Stimulated activated memory B cell treated with anti-CD40 and anti-IgM and Interleukin-4, amounts not matched to agents 10 μg/mL and 1 μg/mL and 100 μg/mL, for 72 hours (primary cell): ENCODE results near the gene PCBP3.
"Not testable (repeated sequence)": the region's sequence is repeated elsewhere in the genome, so short reads cannot be mapped to it uniquely, and the experiment has no call there.

Source experiments
- ATAC-seq: fragments of 150-1000 bp; cut with Tn5 transposase; 2 replicates; pipeline ENCODE4 v1.10.0; 2021
- H3K27ac Mint-ChIP-seq: one replicate; pipeline ENCODE4 v1.8.0; 2022; ENCODE audit warnings: mild to moderate bottlenecking, mixed read lengths
- H3K27me3 Mint-ChIP-seq: one replicate; pipeline ENCODE4 v1.8.0; 2022; ENCODE audit warnings: mixed read lengths
- H3K36me3 Mint-ChIP-seq: one replicate; pipeline ENCODE4 v1.8.0; 2022; ENCODE audit warnings: mixed read lengths
- H3K4me1 Mint-ChIP-seq: one replicate; pipeline ENCODE4 v1.8.0; 2022; ENCODE audit warnings: mixed read lengths
- H3K4me3 Mint-ChIP-seq: one replicate; pipeline ENCODE4 v1.8.0; 2022; ENCODE audit warnings: mild to moderate bottlenecking, moderate library complexity, mixed read lengths
- H3K9me3 Mint-ChIP-seq: one replicate; pipeline ENCODE4 v1.8.0; 2022; ENCODE audit warnings: mixed read lengths

Gene PCBP3

DNA sequence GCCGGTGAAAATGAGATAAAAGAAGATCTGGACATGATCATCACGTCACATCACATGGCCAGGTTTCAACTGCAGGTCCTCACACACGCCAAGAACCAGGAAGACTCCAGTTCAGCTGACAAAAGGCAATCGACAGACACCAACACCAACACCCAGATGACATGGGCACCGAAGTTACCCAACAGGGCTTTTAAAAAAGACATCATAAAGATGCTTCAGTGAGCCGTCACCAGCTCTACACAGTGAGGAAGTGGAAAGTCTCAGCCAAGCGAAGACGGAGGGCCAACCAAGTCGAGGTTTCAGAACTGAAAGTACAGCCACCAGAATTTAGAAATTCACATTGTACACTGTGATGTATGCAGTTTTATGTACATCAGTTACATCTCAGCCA lies 183.8 kb downstream of the PCBP3 start:
- H3K4me3 Mint-ChIP-seq: no peak overlapping the region
- H3K36me3 Mint-ChIP-seq: no peaks in the 10 kb centered on the region
- peaks cover 13% of the 10 kb centered on the region for H3K4me1 Mint-ChIP-seq
- peak; percentile 85 for ATAC-seq
- peaks cover 14% of the 10 kb centered on the region for H3K27me3 Mint-ChIP-seq
- peak overlapping the region; percentile 78 for H3K27ac Mint-ChIP-seq
- H3K9me3 Mint-ChIP-seq: no peaks in the 10 kb centered on the region

DNA sequence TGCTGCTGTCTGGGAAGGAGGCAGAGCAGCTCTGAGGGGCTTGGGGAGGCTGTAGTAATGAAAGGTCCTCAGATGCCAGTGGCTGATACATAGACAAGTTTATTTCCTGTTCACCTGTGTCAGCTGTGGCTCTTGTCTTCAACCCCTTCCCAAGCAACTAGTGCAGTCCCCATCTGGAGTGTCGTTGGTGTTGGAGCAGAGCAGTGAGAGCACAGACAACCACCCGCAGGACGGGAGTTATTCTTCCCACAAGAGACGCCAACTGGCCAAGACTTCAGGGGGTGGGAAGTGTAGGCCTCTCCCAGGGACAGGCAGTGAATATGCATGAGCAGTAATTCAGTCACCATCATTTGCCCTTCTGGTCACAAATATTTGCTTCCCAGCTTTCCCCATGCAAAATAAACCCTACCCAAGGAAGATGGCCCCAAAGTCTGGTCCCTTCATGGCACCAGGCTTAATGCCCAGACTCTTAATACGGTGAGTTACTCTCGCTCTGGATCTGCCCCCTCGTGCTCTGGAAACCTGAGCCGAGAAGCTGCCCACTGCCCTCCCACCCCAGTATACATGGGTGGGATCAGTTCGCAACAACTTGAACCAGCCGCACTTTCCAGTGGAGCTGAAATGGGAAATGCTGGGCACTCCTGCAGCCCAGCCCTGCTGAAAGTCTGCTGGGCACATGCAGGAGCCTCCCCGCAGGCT lies 184.5 kb downstream of the PCBP3 start:
- no peak for ATAC-seq
- Mint-ChIP-seq H3K36me3 (peaks cover 6% of the 10 kb centered on the region), H3K4me1 (peaks cover 13% of the 10 kb centered on the region), H3K9me3 (peaks cover 5% of the 10 kb centered on the region), H3K27me3 (peaks cover 9% of the 10 kb centered on the region), H3K4me3 (no peak overlapping the region), H3K27ac (peak overlapping the region; percentile 78)

DNA sequence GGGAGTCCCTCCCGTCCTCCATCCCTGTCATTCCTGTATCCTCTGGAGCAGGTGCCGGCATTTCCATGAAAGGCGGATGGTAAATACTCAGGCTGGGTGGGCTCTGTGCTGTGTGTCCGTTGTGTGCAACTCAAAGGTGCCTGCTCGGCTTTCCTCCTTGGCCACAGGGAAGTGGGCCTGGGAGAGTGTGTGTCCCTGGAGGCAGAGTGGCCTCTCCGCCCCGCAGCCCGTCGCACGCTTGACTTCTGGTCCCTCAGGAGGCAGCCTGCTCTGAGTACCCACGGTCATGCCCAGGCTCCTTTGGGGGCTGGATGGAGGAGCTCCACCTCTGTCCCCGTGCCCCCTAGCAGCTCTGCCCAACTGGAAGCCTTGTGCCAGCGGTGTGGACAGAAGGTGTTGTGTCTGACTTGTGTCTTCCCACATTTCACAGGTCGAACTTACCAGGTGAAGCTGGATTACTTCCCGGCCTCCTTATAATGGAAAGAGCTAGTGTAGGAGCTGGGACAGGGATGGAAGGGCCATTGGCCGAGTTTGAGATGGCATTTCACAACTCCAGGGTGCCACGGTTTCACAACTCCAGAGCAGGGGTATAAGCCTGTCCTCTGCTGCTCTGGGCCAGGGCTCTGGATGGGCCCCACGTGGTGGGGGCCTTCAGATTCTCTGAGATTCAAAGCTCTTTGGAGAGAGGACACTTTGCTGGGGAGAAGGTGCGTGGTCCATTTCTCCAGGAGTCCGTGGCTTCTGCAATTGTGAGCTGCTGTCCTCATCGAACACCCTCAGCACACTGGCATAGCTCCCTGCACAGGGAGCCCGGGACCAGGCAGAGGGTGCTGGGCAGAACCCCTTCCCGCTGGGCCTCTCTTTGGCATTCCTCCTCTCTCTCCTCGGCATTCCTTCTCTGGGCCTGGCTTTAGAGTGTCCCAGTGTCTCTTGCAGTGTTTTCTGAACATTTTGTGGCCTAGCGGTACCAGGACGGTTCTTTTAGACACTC lies 185.3 kb downstream of the PCBP3 start:
- peak overlapping the region; percentile 30 for H3K27ac Mint-ChIP-seq
- H3K27me3 Mint-ChIP-seq: peaks cover 9% of the 10 kb centered on the region
- H3K36me3 Mint-ChIP-seq: peaks cover 6% of the 10 kb centered on the region
- no peak overlapping the region for H3K4me3 Mint-ChIP-seq
- peaks cover 5% of the 10 kb centered on the region for H3K9me3 Mint-ChIP-seq
- peaks cover 13% of the 10 kb centered on the region for H3K4me1 Mint-ChIP-seq
- ATAC-seq: no peak

DNA sequence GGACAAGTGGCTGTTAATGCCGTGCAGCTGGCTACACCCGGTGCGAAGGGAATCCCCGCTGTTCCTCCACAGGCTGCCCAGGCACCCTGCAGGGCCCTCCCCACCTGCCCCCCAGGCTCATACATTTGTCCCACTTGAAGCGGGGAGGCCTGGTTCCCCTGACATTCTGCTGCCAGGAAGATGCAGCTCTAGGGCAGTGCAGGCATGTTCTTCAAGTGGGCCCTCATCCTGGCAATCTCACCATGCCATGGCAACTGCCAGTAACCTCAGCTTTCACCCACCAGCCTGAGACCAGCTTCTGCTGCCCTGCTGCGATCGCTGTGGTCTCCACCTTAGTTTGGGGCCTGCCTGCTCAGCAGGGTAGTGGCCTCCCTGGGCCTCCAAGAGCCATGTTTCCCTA lies 186.1 kb downstream of the PCBP3 start:
- H3K4me3 Mint-ChIP-seq: no peak overlapping the region
- H3K27ac Mint-ChIP-seq: no peak overlapping the region
- ATAC-seq: no peak
- H3K9me3 Mint-ChIP-seq: peaks cover 5% of the 10 kb centered on the region
- peaks cover 13% of the 10 kb centered on the region for H3K4me1 Mint-ChIP-seq
- peaks cover 6% of the 10 kb centered on the region for H3K36me3 Mint-ChIP-seq
- H3K27me3 Mint-ChIP-seq: peaks cover 1% of the 10 kb centered on the region

DNA sequence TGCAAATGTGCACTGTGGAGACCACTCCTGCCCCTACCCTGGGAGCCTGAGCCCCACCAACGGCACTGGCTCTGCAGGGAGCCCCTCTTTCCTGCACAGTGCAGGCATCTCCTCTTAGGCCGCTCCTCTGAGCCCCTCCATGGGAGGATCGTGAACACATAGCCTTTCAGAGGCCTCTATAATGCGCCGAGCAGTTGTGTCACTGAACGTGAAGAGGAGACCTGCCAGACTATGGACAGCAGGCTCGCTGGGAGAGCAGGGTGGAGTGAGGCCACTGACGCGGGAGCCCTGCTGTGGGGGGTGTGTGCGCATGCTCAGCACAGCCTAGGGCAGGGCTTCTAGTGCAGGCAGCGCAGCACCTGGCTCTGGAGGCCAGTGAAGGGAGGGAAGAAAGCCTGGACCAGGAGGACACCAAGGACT lies 186.7 kb downstream of the PCBP3 start:
- Mint-ChIP-seq H3K4me1 (peaks cover 13% of the 10 kb centered on the region), H3K4me3 (no peak overlapping the region), H3K27ac (no peak overlapping the region), H3K9me3 (peaks cover 5% of the 10 kb centered on the region), H3K36me3 (peaks cover 6% of the 10 kb centered on the region), H3K27me3 (no peaks in the 10 kb centered on the region)
- no peak for ATAC-seq

DNA sequence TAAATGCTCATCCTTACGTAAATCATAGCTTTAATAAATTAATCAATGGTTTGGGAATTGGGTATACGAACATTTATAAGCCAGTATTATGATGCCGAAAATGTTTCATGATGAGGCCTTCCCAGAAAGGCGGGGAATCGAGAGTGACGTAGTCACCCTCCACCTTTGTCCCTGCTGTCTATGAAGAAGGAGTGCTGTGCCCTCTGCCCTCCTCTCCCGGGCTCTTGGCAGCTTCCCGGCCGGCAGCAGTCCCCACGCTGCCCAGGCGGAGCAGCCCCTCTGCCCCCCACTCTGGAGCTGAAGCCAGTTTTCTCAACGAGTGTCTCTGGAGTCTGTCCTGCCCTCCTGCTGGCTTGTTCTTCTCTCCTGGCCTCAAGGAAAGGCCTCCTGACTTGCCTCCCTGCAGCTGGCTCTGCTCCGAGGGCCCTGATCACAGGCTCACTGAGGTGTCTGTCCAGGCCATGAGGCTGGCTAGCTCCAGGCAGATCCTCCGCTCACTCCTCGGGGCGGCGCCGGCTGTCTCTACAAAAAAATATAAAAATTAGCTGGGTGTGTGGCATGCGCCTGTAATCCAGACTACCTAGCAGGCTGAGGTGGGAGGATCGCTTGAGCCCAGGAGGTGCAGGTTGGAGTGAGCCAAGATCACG lies 187.3 kb downstream of the PCBP3 start:
- Mint-ChIP-seq H3K9me3 (peaks cover 5% of the 10 kb centered on the region), H3K36me3 (peaks cover 6% of the 10 kb centered on the region), H3K27me3 (no peaks in the 10 kb centered on the region), H3K4me1 (peaks cover 13% of the 10 kb centered on the region), H3K27ac (no peak overlapping the region), H3K4me3 (no peak overlapping the region)
- no peak for ATAC-seq

DNA sequence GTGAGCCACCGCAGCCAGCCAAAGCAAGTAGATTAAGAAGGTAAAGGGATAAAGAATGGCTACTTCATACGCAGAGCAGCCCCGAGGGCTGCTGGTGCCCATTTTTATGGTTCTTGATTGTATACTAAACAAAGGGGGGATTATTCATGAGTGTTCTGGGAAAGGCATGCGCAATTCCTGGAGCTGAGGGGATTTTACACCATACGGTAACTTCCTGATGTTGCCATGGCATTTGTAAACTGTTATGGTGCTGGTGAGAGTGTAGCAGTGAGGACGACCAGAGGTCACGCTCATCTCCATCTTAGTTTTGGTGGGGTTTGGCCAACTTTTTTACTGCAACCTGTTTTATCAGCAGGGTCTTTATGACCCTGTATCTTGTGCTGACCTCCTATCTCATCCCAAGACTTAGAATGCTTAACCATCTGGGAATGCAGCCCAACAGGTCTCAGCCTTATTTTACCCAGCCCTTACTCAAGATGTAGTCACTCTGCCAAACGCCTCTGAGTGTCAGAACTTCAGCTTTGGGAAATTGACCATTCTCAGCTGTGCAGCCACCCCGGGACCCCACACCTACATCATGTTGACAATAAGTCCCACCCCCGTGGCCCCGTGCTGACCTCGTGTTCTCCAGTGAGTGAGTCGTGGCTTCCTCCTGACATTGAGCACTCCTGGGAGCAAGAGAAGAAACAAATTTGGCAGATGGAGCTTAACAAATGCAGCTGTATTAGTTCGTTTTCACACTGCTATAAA lies 188.6 kb downstream of the PCBP3 start:
- H3K36me3 Mint-ChIP-seq: peaks cover 6% of the 10 kb centered on the region
- no peak overlapping the region for H3K4me3 Mint-ChIP-seq
- H3K27ac Mint-ChIP-seq: no peak overlapping the region
- H3K9me3 Mint-ChIP-seq: peaks cover 5% of the 10 kb centered on the region
- no peak for ATAC-seq
- H3K27me3 Mint-ChIP-seq: no peaks in the 10 kb centered on the region
- peaks cover 11% of the 10 kb centered on the region for H3K4me1 Mint-ChIP-seq

DNA sequence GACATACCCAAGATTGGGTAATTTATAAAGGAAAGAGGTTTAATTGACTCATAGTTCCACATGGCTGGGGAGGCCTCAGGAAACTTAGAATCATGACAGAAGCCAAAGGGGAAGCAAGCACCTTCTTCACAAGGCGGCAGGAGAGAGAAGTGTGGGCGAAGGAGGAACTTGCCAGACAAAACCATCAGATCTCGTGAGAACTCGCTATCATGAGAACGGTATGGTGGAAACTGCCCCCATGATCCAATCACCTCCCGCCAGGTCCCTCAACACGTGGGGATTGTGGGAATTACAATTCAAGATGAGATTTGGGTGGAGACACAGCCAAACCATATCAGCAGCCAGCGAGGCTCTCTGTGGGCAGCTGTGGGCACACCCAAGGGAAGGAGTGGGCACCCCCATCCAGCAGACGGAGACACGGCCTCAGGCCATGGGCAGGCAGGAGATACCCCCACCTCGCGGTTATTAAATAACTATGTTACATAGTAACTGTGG lies 189.3 kb downstream of the PCBP3 start:
- H3K4me3 Mint-ChIP-seq, H3K4me1 Mint-ChIP-seq, ATAC-seq, H3K27me3 Mint-ChIP-seq, H3K9me3 Mint-ChIP-seq, H3K27ac Mint-ChIP-seq, H3K36me3 Mint-ChIP-seq: not testable (repeated sequence)

DNA sequence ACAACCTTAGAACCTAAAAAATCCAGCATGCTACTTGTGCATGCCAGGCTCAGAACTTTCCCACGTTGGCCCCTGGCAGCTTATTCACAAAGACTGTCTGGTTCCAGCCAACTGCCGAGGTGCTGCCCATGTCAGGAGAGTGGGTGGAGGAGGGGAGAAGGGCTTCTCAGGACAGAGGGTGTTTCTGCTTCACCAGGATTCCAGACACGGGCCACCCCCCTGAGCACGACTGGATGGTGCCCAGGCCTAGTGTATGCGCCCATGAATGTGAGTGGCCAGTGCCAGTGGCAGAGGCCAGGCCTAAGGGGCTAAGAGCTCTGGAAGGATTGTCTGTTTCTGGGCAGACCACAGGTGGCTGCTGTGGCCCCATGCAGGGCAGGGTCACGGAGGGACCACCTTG lies 189.9 kb downstream of the PCBP3 start:
- Mint-ChIP-seq H3K4me1 (no peaks in the 10 kb centered on the region), H3K27ac (no peak overlapping the region), H3K36me3 (peaks cover 6% of the 10 kb centered on the region), H3K4me3 (no peak overlapping the region), H3K9me3 (peaks cover 5% of the 10 kb centered on the region), H3K27me3 (no peaks in the 10 kb centered on the region)
- no peak for ATAC-seq

DNA sequence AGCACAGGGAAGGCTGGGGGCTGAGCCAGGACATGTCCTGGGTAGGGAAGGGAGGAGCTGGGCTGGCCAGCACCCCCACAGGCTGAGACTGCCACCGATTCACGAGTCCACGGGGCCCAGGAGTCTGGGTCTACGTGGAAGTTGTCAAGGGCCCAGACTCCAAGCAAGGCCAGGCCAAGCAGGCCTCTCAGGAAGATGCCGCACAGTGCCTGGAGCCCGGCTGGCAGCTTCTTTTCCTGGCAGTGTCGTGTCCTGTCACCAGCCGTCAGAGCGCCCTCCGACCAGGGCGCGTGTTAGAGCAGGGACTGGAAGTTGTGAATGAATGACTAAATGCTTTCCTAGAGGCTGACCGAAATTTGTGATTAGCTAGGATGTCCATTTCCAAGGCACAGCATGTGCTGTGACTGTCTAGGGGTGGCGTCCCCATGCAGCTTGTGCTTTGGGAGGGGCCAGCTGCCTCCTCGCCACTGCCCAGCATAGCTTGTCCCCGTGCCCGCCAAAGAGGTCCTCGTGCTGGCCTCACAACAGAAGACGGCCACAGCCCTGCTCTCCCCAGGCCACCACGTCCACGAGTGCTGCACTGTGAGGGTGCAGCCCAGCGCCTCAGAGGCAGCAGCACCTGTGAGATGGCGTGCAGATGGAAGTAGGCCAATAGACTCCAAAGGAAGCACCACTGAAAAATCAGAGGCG lies 190.6 kb downstream of the PCBP3 start:
- Mint-ChIP-seq H3K27ac (no peak overlapping the region), H3K9me3 (peaks cover 5% of the 10 kb centered on the region), H3K4me3 (no peak overlapping the region), H3K36me3 (peaks cover 6% of the 10 kb centered on the region), H3K27me3 (no peaks in the 10 kb centered on the region), H3K4me1 (no peaks in the 10 kb centered on the region)
- no peak for ATAC-seq

DNA sequence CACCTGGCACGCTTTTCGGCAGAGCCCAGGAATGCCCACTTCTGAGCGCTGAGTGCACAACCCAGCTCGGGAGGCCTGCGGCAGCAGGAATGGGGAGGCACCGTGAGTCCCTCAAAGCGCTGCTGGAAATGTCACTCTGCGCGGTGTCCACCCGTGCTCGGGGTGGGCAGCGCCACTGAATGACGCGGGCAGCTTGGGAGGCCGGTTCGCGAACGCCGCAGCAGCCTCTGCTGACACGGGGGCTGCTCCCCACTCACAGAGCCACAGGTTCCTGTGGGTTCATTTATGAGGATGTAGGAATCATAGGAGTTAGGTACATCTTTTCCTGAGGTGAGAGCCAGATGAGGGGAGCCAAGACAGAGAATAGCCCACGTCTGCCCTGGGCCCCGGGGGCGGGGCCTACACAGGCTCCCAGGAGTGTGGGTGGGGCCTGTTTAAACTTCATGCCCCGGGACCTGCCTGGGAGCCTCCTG lies 191.3 kb downstream of the PCBP3 start:
- Mint-ChIP-seq H3K27me3 (no peaks in the 10 kb centered on the region), H3K36me3 (peaks cover 6% of the 10 kb centered on the region), H3K9me3 (peaks cover 5% of the 10 kb centered on the region), H3K27ac (no peak overlapping the region), H3K4me1 (no peaks in the 10 kb centered on the region), H3K4me3 (no peak overlapping the region)
- no peak for ATAC-seq

DNA sequence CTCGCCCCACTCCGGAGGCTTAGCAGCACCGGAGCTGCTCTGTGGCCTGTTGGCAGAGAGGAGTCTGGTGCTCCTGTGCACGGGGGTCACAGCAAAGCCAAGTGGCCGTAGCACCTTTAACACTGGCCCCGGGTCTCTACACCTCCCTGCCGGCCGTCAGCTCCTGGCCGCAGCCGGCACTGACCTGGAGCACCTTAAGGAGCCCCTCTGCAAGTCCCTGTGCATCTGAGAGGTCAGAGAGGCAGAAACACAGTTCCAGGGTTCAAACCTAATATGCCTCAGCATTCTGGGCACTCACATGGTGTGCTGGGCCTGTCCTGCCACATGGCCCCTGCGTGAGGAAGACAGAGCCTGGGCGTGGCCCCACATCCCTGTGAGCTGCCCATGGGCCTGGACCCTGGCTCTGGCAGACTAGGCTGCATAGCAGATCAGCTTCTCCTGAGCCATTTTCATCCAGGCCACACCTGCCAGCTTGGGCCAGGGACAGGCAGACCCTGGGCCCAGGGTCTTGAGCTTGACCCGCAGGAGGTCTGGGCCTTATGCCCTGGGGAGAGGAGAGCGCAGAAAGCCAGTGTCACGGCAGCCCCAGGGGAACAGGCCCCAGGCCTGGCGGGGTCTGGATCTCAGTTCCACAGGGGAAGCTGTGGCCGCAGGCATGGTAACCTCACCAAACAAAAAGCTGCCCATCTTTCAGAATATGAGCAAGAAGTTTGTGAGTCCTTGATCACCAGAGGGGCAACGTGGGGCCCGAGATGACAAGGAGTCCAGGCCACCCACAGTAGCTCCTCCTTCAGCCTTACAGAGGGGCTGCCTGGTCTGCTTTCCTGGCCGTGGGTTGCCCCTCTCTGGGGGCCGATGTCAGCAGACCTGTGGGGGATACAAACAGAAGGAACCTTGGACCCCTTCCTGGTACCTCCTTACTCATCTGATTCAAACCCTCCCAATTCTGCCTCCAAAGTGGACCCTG lies 192.1 kb downstream of the PCBP3 start:
- H3K9me3 Mint-ChIP-seq: peaks cover 5% of the 10 kb centered on the region
- no peak overlapping the region for H3K27ac Mint-ChIP-seq
- ATAC-seq: peak; percentile 24
- no peaks in the 10 kb centered on the region for H3K4me1 Mint-ChIP-seq
- no peak overlapping the region for H3K4me3 Mint-ChIP-seq
- H3K27me3 Mint-ChIP-seq: no peaks in the 10 kb centered on the region
- H3K36me3 Mint-ChIP-seq: peaks cover 6% of the 10 kb centered on the region

DNA sequence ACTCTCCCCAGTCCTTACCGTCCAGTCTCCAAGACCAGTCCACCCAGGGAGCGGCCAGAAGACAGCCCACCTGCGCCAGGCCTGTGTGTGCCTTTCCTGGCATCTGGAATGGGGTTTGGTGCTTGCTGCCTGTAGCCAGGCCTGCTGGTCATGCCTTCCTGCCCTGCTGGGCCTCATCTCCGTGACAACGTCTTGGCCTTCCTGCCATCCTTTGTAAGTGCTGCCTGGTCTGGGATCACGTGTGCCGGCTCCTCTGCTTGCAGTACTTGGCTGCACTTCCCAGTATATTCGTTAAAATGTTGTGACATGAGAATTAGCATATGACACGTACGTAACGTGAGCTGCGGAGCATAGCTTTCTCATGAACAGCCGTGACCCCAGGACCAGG lies 192.7 kb downstream of the PCBP3 start:
- Mint-ChIP-seq H3K4me1 (no peaks in the 10 kb centered on the region), H3K36me3 (peaks cover 10% of the 10 kb centered on the region), H3K27me3 (peaks cover 6% of the 10 kb centered on the region), H3K27ac (no peak overlapping the region), H3K9me3 (peaks cover 9% of the 10 kb centered on the region), H3K4me3 (no peak overlapping the region)
- no peak for ATAC-seq
